HL-60 (cell line): Measurements from ENCODE around the gene TENM3.

ENCODE experiments used
- DNase-seq, 2 experiments: peaks; one replicate each; pipeline ENCODE4 v3.0.0-alpha.2; 2010 to 2020; ENCODE audit warnings: low read depth in 1 of 2, low spot score in 1 of 2
- H3K27ac ChIP-seq: fragments of 250-450 bp; sonication (Bioruptor Pico); replicated peaks from 2 replicates; pipeline ENCODE4 v1.5.1; 2020; ENCODE audit warnings: mild to moderate bottlenecking, moderate library complexity
- H3K27me3 ChIP-seq: fragments of 250-450 bp; sonication (Bioruptor Pico); 2 replicates; pipeline ENCODE4 v1.5.1; 2021; ENCODE audit warnings: mild to moderate bottlenecking, moderate library complexity; ENCODE audit not compliant: insufficient read depth, poor library complexity, severe bottlenecking
- H3K4me3 ChIP-seq: replicated peaks from 2 replicates; pipeline ENCODE4 v1.5.1; 2011; ENCODE audit warnings: mild to moderate bottlenecking, control low read depth, low read length; ENCODE audit not compliant: insufficient read depth
- CTCF ChIP-seq: IDR thresholded peaks from one replicate; pipeline ENCODE4 v1.5.1; 2011; ENCODE audit warnings: low read length, control low read depth, inconsistent platforms; ENCODE audit not compliant: insufficient read depth
- GABPA ChIP-seq: IDR thresholded peaks from 2 replicates; pipeline ENCODE4 v1.6.1; 2012; ENCODE audit warnings: low read depth
- POLR2AphosphoS5 ChIP-seq: IDR thresholded peaks from 2 replicates; pipeline ENCODE4 v1.6.1; 2012; ENCODE audit warnings: low read depth
- REST ChIP-seq: IDR thresholded peaks from 2 replicates; pipeline ENCODE4 v1.6.1; 2012; ENCODE audit warnings: low read depth; ENCODE audit not compliant: insufficient replicate concordance
- SPI1 ChIP-seq: IDR thresholded peaks from 2 replicates; pipeline ENCODE4 v1.6.1; 2012; ENCODE audit warnings: low read depth, mild to moderate bottlenecking, borderline replicate concordance

The TENM3 gene

GRCh38 chr4:182671231-182671630 is 428.0 kb downstream of the TENM3 start:
- DNase-seq = no peak
- Histone ChIP-seq H3K27ac (no peak overlapping the region), H3K4me3 (no peak overlapping the region), H3K27me3 (no peaks in the 10 kb centered on the region)
- TF ChIP-seq POLR2AphosphoS5 = no peak
- no peak for TF ChIP-seq SPI1

GRCh38 chr4:182671749-182672148 is 428.5 kb downstream of the TENM3 start:
- TF ChIP-seq SPI1 (no peak), REST (no peak)
- no peak overlapping the region for H3K4me3 ChIP-seq
- no peak for DNase-seq

GRCh38 chr4:182678590-182678989 is 435.4 kb downstream of the TENM3 start:
- no peak overlapping the region for H3K4me3 ChIP-seq
- H3K27me3 ChIP-seq = peaks cover 2% of the 10 kb centered on the region
- no peak for DNase-seq
- H3K27ac ChIP-seq = no peak overlapping the region
- TF ChIP-seq POLR2AphosphoS5 (no peak), SPI1 (no peak), GABPA (no peak), REST (no peak), CTCF (no peak)

More at GRCh38 chr4:182671749-182672148, 428.5 kb downstream of the TENM3 start:
- Histone ChIP-seq H3K27ac (no peak overlapping the region), H3K27me3 (no peaks in the 10 kb centered on the region)

DNA sequence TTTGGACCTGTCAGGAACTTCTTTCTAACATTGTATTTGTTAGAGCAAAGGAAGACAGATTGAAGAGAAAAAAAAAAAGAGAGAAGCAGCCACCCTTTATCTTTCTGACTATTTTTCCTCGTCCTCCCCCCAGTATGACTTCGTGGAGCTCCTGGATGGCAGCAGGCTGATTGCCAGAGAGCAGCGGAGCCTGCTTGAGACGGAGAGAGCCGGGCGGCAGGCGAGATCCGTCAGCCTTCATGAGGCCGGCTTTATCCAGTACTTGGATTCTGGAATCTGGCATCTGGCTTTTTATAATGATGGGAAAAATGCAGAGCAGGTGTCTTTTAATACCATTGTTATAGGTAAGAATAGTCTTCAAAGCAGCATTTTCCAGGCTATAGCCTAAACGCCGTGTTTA is 436.3 kb downstream of the TENM3 start:
- TF ChIP-seq POLR2AphosphoS5 (no peak), CTCF (no peak), REST (no peak), SPI1 (no peak), GABPA (no peak)
- Histone ChIP-seq H3K27me3 (peaks cover 2% of the 10 kb centered on the region), H3K4me3 (no peak overlapping the region), H3K27ac (no peak overlapping the region)
- DNase-seq = no peak
